NCI-H2107 treated with DMSO at 0.1 percent for 48 hours (cell line): ENCODE data around the gene AQR.
"Not testable (repeated sequence)": the region's sequence is repeated elsewhere in the genome, so short reads cannot be mapped to it uniquely, and the experiment has no call there.

ENCODE experiments used
- DNase-seq: peaks from one replicate; lab custom pipeline; 2025; ENCODE audit not compliant: unreplicated experiment; lab: John Stamatoyannopoulos, UW

AQR gene

DNA sequence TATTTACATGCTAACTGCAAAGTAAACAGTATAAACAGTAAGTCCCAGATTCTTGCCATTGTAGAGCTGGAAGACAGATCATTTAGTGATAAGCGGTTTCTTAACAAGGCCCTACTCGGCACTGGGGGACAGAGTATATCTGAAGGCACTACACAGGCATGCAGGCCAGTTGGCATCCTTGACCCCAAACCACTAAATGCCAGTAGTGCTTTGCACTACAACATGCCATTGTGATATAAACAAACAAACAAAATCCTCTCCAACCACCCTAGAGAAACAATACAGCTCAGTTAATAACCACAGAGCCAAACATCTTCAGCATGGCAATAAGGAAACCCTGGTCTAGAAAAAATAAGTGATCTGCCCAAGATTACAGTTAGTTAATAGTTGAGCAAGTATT, 5.3 kb downstream of the AQR start:
- DNase-seq: no peak

GRCh38 chr15:34953851-34954250, 15.7 kb downstream of the AQR start:
- DNase-seq: no peak

DNA sequence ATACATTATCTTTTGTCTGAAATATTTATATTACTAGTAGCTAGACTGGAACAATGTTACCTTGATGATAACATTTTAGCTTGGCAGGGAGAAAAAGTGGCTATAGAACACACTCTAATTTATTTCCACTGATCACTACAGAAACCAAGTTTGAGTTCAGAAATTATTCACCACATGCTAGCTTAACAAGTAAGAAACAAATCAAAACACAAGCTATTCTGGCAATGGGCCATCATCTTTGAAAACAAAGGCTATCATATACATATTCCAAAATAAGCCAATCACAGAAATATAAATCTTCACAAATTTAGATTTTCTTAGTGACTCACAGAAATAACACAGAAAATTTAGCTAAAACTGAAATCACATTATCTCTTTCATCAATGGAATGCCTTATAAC, 17.1 kb downstream of the AQR start:
- no peak for DNase-seq

- DNase-seq: no peak
Measured at GRCh38 chr15:34951993-34952392, 17.5 kb downstream of the AQR start.

DNA sequence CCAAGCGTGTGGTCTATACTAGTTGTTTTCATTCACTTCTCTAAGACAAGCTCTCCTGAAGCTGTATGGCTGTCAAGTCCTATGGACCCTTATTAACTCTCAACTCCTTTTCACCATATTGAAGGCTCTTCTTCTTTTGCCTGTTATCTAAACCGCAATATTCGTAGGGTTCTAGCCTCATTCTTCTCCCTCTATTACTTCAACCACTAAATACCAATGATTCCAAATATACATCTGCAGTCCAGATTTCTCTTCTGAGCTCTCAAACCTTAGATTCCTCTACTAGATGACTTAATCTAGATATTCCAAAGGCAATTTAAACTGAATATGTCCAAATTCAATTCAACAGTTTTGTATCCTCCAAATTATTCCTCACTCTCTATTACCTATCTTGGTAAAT, 24.6 kb downstream of the AQR start:
- no peak for DNase-seq

- DNase-seq: no peak
Measured at GRCh38 chr15:34943711-34944110, 25.8 kb downstream of the AQR start.

GRCh38 chr15:34943264-34943663, 26.3 kb downstream of the AQR start:
- DNase-seq: not testable (repeated sequence)

- no peak for DNase-seq
Measured at GRCh38 chr15:34942363-34942762, 27.2 kb downstream of the AQR start.

DNA sequence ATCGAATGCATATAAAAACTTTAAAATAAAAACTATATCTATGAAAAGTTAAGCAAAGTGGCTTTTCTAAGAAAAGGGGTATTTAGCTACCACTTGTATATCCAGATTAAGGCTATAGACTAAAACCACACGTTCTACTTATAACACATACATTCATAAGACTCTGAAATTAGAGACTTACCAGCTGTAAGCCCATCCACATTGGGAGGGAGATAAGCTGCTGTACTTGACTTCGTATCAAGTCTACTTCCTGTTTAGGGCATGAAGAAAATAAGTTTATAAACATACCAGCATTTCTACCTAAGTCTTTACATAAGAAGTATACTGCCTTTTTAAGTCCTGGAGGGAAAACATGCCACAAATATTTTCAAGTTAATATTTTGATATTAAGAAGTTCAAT, 27.7 kb downstream of the AQR start:
- DNase-seq: no peak

DNA sequence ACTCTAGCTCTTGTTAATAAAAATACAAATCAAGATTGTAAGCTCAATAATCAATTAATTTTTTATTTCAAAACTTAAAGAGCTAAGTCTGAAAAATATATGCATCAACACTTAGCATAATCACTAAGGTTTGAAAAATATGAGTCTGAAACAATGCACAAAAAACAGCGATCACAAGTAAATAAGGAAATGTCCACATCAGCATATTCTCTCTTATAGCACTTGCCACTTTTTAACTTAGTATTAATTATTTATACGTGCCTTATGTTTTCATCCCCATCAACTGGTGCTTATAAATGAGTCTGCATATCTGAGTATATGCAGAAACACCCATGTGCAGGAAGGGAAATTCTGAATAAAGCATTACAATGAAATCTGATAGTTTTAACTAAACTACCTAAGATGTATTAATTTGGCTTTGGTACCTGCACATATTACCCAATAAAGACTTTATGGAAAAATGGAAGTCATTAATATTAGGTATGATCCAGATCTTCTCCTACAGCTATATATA, 28.3 kb downstream of the AQR start:
- DNase-seq: no peak

- DNase-seq: no peak
Measured at GRCh38 chr15:34933432-34933975, 36.0 kb downstream of the AQR start.

GRCh38 chr15:34928349-34928748, 41.2 kb downstream of the AQR start:
- not testable (repeated sequence) for DNase-seq

DNA sequence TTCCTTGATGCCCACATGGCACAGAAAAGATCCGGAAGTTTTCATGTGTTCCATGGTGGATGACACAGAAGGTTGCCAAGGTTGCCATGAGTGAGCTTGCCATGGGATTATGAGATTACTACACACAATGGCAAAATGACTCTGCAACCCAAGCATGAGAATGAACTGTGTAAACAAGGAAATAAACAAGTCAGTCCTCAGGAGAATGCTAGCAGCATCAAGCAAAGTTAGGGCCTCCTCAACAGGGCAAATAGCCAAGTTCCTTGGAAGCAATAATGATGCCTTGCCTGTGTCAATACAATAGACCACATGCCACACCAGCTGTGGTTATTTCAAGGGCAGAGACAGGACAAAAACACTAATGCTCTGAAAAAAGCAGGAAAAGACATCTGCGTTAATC, 41.8 kb downstream of the AQR start:
- no peak for DNase-seq

DNA sequence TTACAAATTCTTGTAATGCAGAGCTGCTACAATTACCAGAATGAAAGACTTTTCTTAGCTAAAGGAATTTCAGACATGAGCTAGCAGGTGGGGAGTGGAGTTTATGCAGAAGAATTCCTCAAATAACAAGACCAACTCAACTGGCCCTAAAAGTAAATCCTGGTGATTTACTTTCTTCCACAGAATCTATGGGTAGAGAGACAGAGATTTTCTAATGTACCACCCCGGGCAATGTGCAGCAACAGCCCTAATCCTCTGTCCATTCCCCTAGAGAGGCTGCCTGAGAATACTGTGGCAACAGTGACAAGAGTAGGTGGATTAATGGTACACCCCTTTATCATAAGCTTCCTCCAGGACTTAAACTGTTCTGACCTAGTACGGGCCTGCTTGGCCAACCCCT, 55.2 kb downstream of the AQR start:
- DNase-seq: no peak

GRCh38 chr15:34905047-34905446, 64.5 kb downstream of the AQR start:
- DNase-seq: no peak

DNA sequence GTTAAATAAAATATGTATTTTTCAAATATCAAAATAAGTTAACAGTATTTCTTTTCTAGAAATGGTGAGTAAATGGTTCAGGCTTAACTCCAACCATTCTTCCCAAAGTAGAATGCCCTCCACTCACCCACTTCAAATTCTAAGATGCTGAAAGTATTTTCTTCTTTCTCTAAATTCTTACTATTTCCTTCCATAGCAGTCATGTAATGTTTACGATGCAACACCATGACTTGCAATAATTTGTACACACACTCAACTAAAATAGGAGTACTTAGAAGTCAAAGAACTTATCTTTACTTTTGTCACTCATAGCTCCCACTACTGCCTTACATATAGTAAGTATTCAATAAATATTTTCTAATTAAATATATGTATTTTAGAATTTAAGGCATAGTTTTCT, 65.0 kb downstream of the AQR start:
- no peak for DNase-seq

DNA sequence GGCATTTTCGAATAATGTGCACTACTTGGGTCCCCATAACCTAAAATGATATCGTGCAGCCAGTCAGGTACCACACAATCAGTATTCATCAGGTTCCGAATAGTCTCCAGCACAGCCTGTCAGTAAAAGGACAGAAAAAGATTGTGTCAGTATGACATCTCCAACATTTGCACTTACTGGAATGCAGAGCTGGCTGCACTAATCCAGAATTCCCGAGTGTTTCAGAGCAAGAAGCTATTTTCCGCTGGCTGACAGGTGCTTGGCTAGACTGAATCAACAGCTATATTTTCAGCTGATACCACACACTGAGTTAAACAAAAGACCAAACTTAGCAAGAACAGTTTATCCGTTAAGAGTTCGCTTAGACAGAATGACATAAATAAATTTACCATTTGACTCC, 68.8 kb downstream of the AQR start:
- peak; percentile 6 for DNase-seq

DNA sequence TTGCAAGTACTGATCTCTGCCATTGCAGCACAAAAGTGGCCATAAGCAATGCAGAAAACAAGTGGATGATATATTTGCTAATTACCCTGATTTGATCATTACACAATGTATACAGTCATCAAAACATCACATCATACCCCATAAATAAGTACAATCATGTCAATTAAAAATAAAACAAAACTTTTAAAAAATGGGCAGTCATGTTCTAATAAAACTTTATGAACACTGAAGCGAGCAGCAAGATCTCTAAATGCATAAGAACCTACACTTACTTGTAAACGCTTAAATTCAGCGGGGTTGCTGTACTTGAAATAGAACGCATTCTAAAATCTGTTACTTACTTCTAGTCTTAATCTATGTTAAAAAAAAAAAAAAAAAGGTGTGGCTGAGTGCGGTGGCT, 73.4 kb downstream of the AQR start:
- DNase-seq: no peak

DNA sequence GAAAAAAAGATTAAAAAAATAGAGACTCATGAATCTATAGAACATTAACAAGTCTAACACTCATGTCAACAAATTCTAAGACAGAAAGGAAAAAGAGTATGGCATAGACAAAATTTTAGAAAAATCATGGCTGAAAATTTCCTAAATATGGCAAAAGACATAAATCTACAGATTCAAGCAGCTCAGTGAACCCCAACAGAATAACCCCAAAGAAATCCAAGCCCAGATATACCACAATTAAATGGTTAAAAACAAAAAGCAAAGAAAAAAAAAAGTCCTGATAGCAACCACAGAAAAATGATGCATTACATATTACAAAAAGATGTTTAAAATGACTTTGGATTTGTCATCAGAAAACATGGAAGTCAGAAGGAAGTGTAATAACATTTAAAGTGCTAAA, 75.6 kb downstream of the AQR start:
- no peak for DNase-seq

DNA sequence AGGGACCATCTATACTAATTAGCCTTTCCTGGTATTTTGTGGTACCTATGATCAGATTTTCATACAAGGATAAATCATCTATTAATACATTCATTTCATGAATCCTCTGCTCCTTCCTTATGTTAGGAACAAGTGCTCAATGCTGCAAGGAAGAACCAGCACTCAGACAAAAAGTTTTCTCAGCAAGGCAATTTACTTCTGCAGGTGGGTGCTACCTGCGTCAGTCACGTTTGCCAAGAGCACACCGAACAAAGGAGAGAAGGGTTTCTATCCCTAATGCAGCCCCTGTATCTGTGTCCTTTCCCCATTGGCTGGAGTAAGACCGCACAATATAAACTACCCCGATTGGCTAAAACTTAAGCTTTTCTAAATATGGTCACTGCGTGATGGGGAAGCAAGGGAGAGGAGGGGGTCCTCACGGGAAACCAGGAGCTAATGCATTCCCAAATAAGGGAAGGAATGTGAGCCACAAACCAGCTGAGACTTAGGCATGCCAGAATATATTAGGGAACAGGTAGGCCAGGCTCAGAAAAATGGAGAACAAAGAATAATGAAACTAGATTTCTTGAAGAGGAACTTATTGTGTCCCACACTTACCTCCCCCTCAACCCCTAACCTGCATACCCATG, 76.5 kb downstream of the AQR start:
- no peak for DNase-seq

DNA sequence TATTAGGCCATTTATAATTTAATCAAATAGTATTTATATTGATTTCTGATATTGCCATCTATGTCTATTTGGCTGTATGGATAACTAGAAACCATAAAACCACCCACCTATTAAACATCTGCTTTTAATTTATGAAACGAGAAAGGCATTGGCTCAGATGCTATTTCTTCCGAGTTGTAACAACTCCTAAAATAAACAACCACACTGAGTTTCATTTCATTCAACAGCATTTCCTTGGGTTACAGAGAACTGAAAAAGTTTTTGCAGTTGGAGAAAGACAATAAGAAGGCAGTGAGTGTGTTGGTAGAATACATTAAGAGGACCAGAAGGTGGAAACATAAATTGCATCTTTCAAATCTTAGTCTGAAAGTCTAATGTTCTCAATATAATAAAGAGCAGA, 79.1 kb downstream of the AQR start:
- DNase-seq: no peak

DNA sequence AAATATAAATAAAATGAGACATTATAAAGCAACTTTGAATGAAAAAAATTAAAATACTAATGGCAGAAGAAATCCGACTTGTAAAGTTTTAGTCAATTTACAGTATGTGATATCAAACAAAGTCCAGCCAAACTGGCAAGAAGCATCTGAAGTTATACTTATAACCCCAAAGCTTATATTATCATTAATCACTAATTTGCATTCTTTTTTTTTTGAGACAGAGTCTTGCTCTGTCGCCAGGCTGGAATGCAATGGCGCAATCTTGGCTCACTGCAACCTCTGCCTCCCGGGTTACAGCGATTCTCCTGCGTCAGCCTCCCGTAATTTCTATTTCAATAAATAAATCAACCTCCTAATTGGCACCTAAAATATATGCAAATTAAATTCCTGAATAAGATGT, 80.1 kb downstream of the AQR start:
- no peak for DNase-seq

DNA sequence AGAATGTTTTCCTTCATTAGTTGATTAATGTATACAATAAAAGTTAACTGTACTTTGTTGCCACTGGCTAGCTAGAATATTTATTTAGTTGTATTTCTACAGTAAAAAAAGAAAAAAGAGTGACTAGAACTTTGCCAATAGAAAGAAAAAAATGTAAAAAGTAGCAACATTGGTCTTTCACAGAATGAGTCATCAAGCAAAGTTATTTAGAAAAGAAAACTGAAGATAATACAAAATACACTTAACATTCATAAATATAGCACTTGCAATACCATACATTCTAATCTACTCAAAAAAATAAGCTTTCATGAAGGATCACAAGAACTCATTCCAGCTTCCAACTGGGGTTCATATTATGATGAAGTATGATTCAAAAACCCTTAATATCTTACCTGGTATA, 83.4 kb downstream of the AQR start:
- DNase-seq: no peak
